HG02852 (cell line): ENCODE measurements around the gene SZT2.
"Not testable (repeated sequence)": the region's sequence is repeated elsewhere in the genome, so short reads cannot be mapped to it uniquely, and the experiment has no call there.

Experiments used
- ATAC-seq: cut with Tn5 transposase; IDR thresholded peaks from one replicate; pipeline ENCODE4 v1.9.1; 2021; ENCODE audit warnings: mild to moderate bottlenecking, moderate library complexity; ENCODE audit not compliant: unreplicated experiment

SZT2 gene

GRCh38 chr1:43386676-43387075 is 3.0 kb upstream of the SZT2 start:
- ATAC-seq, result no peak

GRCh38 chr1:43387976-43388599 is 1.6 kb upstream of the SZT2 start:
- no peak for ATAC-seq

GRCh38 chr1:43388613-43389012 is 1.1 kb upstream of the SZT2 start:
- ATAC-seq, result no peak

DNA sequence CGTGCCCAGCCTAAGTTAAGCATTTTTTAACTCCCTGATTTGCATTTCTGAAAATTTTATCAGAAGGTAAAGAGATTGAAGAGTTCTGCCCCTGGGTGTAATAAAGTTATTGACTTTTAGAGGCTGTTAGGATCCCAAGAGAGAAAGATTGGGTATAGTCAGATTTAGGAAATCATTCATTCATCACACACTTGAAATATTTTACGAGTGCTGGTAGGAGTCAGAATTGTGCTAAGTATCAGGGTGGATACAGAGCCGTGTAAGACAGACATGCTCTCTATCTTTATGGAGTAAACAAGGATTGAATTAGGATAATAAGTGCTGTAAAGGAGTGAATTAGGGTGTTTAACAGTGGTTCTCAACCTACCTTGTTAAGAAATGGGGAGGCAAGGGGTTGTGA is 3.0 kb downstream of the SZT2 start:
- ATAC-seq, result no peak

DNA sequence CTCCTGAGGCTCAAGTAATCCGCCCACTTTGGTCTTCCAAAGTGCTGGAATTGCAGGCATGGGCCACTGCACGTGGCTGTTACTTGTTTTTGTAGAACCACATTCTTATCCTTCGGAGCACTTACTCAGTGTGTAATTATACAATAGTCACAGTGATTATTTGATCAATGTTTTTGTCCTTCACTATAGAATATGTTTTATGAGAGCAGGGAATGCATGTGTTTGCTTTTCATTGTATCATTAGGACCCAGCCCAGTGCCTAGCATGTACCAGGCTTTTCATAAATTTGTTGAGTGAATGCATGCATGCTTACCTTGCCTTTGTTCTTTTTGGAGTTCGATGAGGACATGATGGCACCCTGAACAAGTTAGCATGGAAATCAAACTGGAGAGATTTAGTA is 5.8 kb downstream of the SZT2 start:
- ATAC-seq, result no peak

DNA sequence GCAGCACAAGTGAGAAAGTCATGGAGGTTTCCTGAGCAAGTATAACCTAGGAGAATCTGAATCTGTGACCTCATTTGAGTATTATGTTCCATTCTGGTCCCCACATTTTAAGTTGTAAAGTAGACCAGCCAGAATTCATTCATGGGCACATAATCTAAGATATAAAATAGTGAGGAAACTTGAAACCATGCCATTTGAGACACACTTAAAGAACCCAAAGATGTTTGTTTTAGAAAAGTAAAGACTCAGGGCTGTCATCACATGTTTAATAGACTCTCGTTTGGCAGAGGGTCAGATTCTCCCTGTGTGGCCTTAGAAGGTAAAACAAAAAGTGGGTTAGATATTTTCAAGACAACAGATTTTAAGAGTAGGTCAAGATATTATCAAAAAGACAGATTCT is 6.4 kb downstream of the SZT2 start:
- no peak for ATAC-seq

- ATAC-seq, result no peak
Measured at GRCh38 chr1:43398227-43398626, 8.5 kb downstream of the SZT2 start.

DNA sequence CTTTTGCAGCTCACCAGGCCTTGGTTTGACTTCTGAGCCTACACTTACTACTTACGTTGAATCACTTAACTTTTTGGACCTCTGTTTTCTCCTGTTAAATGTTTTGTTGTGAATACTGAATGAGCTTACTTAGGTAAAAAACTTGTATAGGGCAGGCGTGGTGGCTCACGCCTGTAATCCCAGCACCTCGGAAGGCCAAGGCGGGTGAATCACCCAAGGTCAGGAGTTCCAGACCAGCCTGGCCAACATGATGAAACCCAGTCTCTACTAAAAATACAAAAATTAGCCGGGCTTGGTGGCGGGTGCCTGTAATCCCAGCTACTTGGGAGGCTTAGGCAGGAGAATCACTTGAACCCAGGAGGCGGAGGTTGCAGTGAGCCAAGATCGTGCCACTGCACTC is 10.7 kb downstream of the SZT2 start:
- ATAC-seq, result not testable (repeated sequence)

DNA sequence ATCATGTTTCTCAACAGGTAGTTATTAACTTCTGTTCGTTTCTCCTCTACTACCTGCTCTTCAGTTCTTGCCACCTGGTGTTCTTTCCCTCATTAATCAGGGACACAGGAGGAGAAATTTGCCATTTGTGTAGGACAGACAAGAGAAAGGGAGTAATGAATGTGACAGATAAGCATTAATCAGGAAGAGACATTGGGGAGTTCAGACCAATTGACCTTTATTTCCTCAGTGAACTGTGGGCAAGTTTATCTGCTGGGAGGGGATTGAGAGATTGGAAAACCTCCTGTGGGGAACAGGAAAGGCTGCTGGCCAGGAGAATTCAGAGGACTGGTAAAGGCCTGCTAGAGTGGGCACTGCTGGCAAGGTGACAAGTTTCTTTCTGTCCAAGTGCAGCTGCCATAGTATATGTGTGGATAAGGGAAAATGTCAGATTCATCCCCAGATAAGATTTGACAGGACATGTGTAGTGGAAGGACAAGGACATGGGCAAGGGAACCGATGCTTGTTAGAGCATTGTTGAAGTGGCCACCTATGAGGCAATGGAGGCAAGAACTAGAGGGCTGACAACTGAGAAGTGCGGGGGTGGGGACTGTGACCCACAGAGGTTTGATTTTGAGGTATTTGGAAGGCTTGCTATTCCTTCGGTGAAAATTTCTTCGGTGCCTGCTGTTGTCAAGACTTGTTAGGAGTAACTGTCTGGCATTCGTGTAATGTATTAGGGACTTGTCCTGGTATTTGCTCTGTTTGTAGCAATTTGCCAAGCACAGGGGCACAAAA is 12.6 kb downstream of the SZT2 start:
- no peak for ATAC-seq

GRCh38 chr1:43404353-43404752 is 14.7 kb downstream of the SZT2 start:
- ATAC-seq, result no peak

DNA sequence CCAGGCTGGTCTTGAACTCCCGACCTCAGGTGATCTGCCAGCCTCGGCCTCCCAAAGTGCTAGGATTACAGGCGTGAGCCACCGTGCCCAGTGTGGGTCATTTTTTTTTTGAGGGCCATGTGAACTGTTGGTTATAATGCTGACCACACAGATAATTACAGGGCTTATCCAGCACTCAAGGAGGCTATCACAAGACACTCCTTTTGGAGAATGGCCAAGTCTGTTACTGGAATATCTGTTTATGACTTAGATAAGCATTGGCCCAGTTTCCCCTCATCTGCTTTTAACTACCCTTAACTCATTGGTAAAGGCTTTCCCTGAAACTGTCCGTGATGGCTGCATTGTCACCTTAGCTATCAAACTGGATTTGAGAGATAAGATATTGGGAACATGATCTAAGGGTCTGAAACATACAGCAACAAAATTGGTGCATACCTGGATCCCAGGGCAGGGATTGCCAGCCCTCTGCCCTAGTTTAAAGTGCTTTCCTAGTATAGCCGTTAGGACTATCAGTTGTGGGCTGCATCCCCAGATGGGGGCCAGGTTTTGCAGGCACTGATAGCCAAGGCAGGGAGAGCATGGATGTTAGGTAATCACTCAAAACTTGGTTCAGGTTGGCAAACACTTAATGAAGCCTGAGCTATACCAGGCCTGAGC is 15.6 kb downstream of the SZT2 start:
- no peak for ATAC-seq

- ATAC-seq, result no peak
Measured at GRCh38 chr1:43405876-43406234, 16.2 kb downstream of the SZT2 start.

GRCh38 chr1:43410571-43410970 is 20.9 kb downstream of the SZT2 start:
- ATAC-seq, result no peak

- ATAC-seq, result not testable (repeated sequence)
Measured at GRCh38 chr1:43413426-43413825, 23.7 kb downstream of the SZT2 start.

DNA sequence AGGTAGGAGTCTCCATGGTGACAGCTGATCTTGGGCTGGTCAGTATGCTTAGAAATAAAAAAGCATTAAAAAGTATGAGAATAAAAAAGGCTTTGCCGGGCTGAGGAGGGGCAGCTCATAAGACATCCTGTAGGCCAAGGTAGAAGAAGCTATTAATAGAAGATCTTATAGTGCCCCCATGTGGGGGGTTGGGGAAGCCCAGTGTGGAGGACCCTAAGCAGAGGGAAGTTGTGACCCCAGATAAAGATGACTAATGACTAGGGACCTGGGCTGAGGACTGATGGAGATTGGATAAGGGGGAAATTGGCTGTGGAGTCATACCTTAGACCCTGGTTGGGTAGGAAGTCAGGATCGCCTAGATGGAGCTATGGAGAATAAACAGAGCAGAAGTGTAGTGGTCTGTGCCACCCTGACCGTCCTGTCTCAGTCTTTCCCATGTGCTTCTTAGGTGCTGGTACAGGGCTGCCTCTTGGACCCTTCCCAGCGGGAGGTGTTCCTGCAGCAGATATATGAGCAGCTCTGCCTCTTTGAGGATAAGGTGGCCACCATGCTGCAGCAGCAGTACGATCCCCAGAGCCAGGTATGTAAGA is 25.0 kb downstream of the SZT2 start:
- ATAC-seq, result no peak

DNA sequence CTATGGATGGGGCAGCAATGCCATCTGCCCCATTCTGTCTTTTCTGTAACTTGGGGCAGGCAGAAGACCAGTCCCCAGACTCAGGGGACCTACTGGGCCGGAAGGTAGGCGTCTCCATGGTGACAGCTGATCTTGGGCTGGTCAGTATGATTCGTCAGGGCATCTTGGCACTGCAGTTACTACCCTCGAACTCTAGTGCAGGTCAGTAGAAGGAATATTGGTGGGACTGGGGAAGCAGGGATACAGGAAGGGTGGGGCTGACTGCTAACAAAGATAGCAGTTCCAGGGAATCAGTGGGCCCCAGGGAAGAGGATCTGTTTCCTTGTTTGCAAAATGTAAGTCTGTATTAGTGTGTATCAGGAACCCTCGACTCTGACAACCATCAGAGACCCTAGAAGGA is 26.2 kb downstream of the SZT2 start:
- no peak for ATAC-seq

- ATAC-seq, result peak; percentile 63
Measured at GRCh38 chr1:43418858-43419257, 29.2 kb downstream of the SZT2 start.

- ATAC-seq, result no peak
Measured at GRCh38 chr1:43419627-43420425, 30.1 kb downstream of the SZT2 start.

DNA sequence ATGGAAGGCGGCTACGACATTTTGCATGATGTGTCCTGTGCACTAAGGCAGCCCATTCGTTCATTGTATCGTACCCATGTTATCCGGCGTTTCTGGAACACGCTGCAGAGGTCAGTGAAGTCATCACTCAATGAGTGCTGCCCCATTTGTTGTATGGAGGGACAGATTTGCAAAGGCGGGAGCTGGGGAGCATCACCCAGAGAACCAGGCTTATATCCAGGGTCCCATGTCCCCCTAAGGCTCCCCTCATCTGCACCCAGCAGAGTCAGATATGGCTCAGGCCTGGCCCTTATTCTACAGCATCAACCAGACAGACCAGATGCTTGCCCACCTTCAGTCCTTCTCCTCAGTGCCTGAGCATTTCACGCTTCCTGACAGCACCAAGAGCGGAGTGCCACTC is 31.2 kb downstream of the SZT2 start:
- no peak for ATAC-seq

GRCh38 chr1:43421396-43421795 is 31.7 kb downstream of the SZT2 start:
- no peak for ATAC-seq
